HepG2 (cell line): ENCODE results near the gene PBX4.

Source experiments
- AFF4 ChIP-seq: sonication (generic); formaldehyde crosslinking; IDR thresholded peaks from 2 replicates; pipeline ENCODE4 v1.4.0; 2020; ENCODE audit warnings: missing genetic modification reagents
- CTCF ChIP-seq: sonication (generic); formaldehyde crosslinking; IDR thresholded peaks from 2 replicates; pipeline ENCODE4 v1.5.0; 2020; ENCODE audit warnings: mild to moderate bottlenecking, missing genetic modification reagents, moderate library complexity
- DR1 ChIP-seq: sonication (generic); formaldehyde crosslinking; IDR thresholded peaks from 2 replicates; pipeline ENCODE4 v1.8.0; 2021; ENCODE audit warnings: mild to moderate bottlenecking, missing genetic modification reagents, inconsistent platforms
- ELF4 ChIP-seq: sonication (generic); formaldehyde crosslinking; IDR thresholded peaks from 2 replicates; pipeline ENCODE4 v1.5.0; 2020; ENCODE audit warnings: missing genetic modification reagents, mild to moderate bottlenecking, moderate library complexity, borderline replicate concordance
- HMGA1 ChIP-seq: sonication (generic); formaldehyde crosslinking; conservative IDR thresholded peaks from 2 replicates; pipeline ENCODE4 v1.4.0; 2020; ENCODE audit warnings: missing genetic modification reagents
- PITX1 ChIP-seq: sonication (generic); formaldehyde crosslinking; IDR thresholded peaks from 2 replicates; pipeline ENCODE4 v1.5.1; 2020; ENCODE audit warnings: mild to moderate bottlenecking, missing genetic modification reagents
- SMAD9 ChIP-seq: sonication (generic); formaldehyde crosslinking; IDR thresholded peaks from 2 replicates; pipeline ENCODE4 v1.5.1; 2020; ENCODE audit warnings: mild to moderate bottlenecking, missing genetic modification reagents
- SNAI1 ChIP-seq: sonication (generic); formaldehyde crosslinking; IDR thresholded peaks from 2 replicates; pipeline ENCODE4 v1.5.0; 2020; ENCODE audit warnings: mild to moderate bottlenecking, missing genetic modification reagents, borderline replicate concordance
- TIGD3 ChIP-seq: sonication (generic); formaldehyde crosslinking; IDR thresholded peaks from 2 replicates; pipeline ENCODE4 v1.5.1; 2020; ENCODE audit warnings: mild to moderate bottlenecking, missing genetic modification reagents, borderline replicate concordance
- ZHX1 ChIP-seq: sonication (generic); formaldehyde crosslinking; IDR thresholded peaks from 2 replicates; pipeline ENCODE4 v1.8.1; 2022; ENCODE audit warnings: low read depth, mild to moderate bottlenecking, missing genetic modification reagents
- ZNF3 ChIP-seq: IDR thresholded peaks from 2 replicates; pipeline ENCODE4 v1.7.0; 2017; ENCODE audit warnings: inconsistent platforms
- TF ChIP-seq, protein P1 (sequence below), 2 experiments: sonication (generic) in 1 of 2; formaldehyde crosslinking in 1 of 2; IDR thresholded peaks; 2 replicates each; pipeline versions ENCODE4 v1.5.1 to v1.6.1; 2011 to 2020; ENCODE audit warnings: borderline replicate concordance in 1 of 2, low read depth in 1 of 2, low read length in 1 of 2, mild to moderate bottlenecking in 1 of 2, missing genetic modification reagents in 1 of 2, moderate library complexity in 1 of 2

GRCh38 chr19:19626516-19627472 lies 8.3 kb upstream of the PBX4 start:
- no peak for TF ChIP-seq ZHX1
- TF ChIP-seq ZNF3 (CRISPR knock-in tag): no peak
- TF ChIP-seq HMGA1 (CRISPR knock-in tag): no peak
- no peak for TF ChIP-seq AFF4 (CRISPR knock-in tag)
- TF ChIP-seq PITX1: no peak
- no peak for TF ChIP-seq DR1 (CRISPR knock-in tag)
- no peak for TF ChIP-seq SNAI1 (CRISPR knock-in tag)
- TF ChIP-seq CTCF: no peak
- no peak for TF ChIP-seq ELF4 (CRISPR knock-in tag)
- TF ChIP-seq SMAD9: no peak
- TF ChIP-seq, protein P1, sequence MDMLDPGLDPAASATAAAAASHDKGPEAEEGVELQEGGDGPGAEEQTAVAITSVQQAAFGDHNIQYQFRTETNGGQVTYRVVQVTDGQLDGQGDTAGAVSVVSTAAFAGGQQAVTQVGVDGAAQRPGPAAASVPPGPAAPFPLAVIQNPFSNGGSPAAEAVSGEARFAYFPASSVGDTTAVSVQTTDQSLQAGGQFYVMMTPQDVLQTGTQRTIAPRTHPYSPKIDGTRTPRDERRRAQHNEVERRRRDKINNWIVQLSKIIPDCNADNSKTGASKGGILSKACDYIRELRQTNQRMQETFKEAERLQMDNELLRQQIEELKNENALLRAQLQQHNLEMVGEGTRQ (IDR thresholded peaks at IDR 0.05; ENCODE audit: low read depth, low read length): no peak
- TF ChIP-seq, protein P1 (CRISPR knock-in tag; IDR thresholded peaks at IDR 0.05; ENCODE audit: borderline replicate concordance): no peak
- no peak for TF ChIP-seq TIGD3
